NCI-H1930 (cell line): ENCODE data around the gene STXBP4.
A peak's percentile ranks its signal among the peaks of the same experiment; 100 is the strongest.

ENCODE experiments used
- DNase-seq, 2 experiments: peaks; one replicate each; lab custom pipeline; 2025; lab: John Stamatoyannopoulos, UW

Gene STXBP4

GRCh38 chr17:54971901-54972300, 3.3 kb downstream of the STXBP4 start:
- DNase-seq, result no peak

DNA sequence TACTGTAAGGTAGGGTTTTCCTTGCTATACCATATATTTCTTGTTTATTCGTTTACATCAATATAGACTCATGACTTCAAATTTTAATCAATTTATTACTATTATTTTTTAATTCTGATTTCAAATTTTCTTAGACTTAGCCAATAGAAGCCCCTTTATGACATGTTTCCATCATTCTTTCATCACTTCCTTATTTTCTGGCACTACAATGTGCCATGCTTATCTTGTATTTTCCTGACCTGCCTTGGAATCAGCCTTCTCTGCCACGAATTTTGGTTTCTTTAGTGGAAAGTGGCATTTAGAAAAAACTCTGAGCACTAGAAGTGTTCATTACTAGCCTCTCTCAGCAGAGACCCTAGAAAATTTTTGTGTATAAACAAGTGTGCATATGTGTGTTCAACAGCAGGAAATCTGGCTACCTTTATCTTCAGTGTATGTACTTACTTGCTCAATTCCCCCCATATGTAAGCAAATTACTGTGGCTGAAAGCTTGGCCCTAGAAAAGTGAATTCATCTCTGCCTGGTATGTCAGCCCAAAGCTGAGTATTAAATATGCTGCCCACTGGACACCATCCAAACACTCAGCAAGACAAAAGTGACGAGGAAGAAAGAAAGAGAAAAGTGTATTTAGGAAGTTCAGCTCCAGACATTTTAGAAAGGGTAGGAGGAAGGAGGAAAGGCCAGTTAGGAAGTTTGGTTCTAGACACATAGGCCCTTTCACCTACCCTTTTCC, 4.0 kb downstream of the STXBP4 start:
- DNase-seq, result no peak

- no peak for DNase-seq
Observed at GRCh38 chr17:54974759-54975158, 6.2 kb downstream of the STXBP4 start.

DNA sequence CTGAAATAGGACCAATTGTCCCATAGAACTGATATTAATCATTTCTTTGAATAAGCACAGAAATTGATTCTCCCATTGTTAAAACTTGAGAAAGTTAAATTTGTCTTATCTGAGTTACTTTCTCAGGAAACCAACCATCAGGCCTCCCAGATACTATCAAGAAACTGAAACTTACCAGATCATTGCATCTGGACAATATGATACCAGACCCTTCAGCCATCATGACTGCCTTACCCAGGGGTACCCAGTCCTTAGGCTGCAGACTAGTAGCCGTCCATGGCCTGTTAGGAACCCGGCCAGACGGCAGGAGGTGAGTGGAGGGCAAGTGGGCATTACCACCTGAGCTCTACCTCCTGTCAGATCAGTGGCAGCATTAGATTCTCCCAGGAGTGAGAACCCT, 7.8 kb downstream of the STXBP4 start:
- DNase-seq, result no peak

GRCh38 chr17:54977744-54978143, 9.2 kb downstream of the STXBP4 start:
- DNase-seq, result no peak

- DNase-seq, result no peak
Observed at GRCh38 chr17:54979657-54980056, 11.1 kb downstream of the STXBP4 start.

DNA sequence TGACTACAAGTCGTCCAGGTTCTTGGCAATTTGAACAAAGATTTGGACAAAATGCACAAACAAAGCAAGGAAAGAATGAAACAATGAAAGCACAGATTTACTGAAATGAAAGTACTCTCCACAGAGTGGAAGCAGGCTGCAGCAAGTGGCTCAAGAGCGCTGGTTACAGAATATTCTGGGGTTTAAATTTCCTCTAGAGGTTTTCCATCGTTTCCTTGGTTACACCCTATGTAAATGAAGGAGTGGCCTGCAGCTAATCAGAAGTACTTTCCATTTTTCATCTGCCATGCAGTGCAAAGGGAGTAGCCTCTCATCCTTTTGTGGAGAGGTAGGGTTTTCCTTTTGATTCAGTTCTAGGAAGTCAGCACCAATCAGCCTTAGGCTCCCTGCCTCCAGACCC, 11.8 kb downstream of the STXBP4 start:
- DNase-seq, result no peak

GRCh38 chr17:54982399-54982798, 13.8 kb downstream of the STXBP4 start:
- DNase-seq, result no peak

DNA sequence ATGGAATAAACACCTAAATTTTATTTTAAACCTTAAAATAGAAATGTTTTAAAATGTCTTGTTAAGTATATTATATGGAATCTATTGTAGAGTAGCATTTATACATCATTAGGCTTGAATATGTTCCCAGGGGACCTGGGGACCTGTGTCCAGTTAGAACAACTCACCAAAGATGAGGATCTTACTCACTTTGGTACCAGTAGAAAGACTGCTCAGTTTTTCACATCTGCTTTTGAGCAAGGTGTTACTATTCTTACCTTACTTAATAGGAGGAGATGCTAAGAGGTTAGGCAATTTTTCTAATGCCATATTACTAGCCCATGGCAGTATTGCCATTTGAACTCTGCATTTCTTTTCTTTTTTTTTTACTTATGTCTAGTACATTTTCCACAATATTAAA, 14.7 kb downstream of the STXBP4 start:
- no peak for DNase-seq

GRCh38 chr17:54985476-54985875, 16.9 kb downstream of the STXBP4 start:
- no peak for DNase-seq

- no peak for DNase-seq
Observed at GRCh38 chr17:54990118-54990517, 21.6 kb downstream of the STXBP4 start.

DNA sequence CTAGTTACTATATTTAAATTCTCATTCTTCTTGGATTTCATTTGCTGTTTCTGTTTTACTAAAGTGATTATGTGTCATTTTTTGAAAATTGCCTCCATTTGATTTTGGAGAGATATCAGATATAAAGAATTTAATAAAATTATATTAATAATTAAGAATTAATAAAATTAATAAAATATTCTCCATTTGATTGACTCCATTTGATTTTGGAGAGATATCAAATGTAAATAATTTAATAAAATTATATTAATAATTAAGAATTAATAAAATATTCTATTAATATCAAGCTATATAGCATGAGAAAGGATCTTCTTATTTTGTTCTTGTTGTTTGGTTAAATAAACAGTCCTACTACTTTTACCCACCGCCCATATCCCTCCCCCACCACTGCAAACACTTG, 23.0 kb downstream of the STXBP4 start:
- DNase-seq, result no peak

DNA sequence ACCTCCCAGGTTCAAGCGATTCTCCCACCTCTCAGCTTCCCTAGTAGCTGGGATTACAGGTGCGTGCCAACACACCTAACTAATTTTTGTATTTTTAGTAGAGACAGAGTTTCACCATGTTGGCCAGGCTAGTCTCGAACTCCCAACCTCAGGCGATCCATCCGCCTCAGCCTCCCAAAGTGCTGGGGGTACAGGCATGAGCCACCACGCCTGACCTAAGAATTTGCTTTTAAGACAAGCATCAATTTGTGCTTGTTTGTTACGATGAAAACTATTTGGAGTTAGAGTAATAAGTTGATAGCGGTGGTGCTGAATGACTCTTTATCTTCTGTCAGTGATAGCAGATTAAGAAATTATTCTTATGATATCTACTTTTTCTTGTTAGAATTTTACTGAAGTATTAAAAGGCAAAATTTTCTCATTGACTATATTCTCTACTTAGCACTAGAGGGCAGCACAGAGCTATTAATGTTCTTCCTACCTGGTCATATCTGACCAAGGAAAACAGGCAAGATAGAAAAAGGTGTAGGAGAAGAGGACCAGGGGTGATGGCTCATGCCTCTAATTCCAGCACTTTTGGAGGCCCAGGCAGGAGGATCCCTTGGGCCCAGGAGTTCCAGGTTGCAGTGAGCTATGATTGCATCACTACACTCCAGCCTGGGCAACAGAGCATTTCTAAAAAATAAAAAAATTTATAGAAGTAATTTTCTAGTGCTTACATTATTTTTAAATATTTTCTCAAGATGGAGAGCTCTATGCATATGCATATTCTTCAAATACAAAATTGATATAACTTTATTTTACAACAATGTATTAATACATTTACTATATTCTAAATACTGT, 24.5 kb downstream of the STXBP4 start:
- peak; percentile 11 to 29 for DNase-seq

GRCh38 chr17:54996441-54996840, 27.9 kb downstream of the STXBP4 start:
- no peak for DNase-seq

GRCh38 chr17:55002458-55002857, 33.9 kb downstream of the STXBP4 start:
- no peak for DNase-seq

GRCh38 chr17:55004484-55004883, 35.9 kb downstream of the STXBP4 start:
- DNase-seq, result no peak

DNA sequence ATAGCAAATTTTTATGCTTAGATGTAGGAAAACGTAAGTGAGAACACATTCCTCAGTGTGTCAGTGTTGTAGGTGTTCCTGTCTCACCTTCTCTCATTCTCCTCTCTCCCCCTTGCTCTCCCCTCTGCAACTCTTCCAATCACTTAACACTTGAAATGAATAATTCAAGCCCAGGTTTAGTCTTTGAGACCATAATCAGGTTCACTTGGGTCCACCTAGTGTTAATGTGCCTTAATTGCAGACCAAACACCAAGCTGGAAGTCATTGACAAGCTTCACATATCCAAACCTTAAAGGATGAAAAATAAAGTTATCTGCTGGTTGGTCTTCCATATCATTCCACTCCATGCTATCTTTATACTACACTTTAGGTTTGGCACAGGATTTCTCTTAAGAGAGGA, 37.0 kb downstream of the STXBP4 start:
- DNase-seq, result no peak

GRCh38 chr17:55023626-55024025, 55.1 kb downstream of the STXBP4 start:
- DNase-seq, result no peak

DNA sequence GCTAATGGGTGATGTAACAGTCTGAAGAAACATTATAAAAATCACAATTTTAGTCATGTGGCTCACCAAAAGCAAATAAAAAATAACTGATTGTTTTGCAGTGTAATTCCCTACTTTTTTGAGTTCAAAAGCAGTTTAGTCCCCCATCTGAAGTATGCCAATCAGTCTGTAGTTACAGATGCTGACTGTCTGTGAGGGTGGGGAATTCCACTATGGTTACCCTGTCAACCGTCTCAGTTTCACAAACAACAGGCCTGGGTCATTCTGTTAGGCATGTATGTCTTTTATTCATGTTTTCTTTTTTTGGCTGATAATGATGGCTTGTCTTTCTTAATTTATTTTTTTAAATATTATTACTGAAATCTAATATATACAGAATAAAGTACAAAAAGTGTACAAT, 69.3 kb downstream of the STXBP4 start:
- DNase-seq, result no peak

- no peak for DNase-seq
Observed at GRCh38 chr17:55038291-55038690, 69.7 kb downstream of the STXBP4 start.

DNA sequence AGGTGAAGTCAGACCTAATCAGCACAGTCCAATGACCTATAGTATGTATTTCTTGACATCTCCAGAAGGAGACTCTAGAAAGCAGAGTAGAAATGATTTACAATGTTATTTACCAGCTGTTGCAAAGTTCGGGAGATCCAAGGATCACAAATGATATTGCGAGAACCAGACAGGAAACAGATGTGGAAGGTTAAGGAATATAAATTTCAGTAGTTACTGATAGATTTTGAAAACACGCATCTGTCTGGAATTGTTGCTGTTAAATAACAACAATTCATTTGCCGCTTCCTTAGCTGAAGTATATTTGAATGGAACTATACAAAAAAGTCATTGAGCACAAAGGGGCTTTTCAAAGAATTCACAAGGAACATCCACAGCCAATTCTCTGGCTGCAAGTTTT, 72.0 kb downstream of the STXBP4 start:
- no peak for DNase-seq

- DNase-seq, result no peak
Observed at GRCh38 chr17:55053855-55054254, 85.3 kb downstream of the STXBP4 start.

DNA sequence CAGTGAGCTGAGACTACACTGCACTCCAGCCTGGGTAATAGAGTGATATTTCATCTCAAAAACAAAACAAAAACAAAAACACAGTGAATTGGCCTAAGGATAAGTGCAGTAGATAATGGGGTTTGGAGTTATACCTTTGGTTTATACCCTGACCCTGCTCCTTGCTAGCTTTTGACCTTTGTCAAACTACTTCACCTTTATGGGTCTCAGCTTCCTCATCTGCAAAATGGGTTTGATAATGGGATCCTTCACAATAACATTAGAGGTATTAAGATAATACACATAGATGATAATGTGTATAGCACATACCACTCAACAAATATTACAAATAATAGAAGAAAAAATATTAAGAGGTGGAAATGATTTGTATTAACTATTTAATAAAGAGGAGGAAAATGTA, 85.9 kb downstream of the STXBP4 start:
- DNase-seq, result no peak

DNA sequence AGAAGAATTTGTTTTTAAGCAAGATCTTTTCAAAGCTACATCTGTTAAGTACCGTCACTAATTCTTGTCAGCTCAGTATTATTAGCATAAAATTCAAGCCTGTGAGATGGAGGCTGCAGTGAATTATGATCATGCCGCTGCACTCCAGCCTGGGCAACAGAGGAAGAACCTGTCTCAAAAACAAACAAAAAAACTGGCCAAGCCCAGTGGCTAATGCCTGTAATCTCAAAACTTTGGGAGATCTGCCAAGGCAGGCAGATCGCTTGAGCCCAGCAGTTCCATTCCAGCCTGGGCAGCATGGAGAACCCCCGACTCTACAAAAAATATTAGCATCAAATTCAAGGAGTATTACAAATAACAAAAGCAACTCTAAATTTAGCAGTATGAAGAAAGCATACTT, 88.0 kb downstream of the STXBP4 start:
- no peak for DNase-seq
